GM23338 (cell line): ENCODE data around the gene CRK.

Experiments
- CTCF ChIP-seq, 2 experiments: fragments of 200-600 bp in 1 of 2; sonication (generic) in 1 of 2; conservative IDR thresholded peaks; 2 replicates each; pipeline versions ENCODE4 v1.5.1 to v1.6.1; 2016 to 2017; ENCODE audit warnings: antibody characterized with exemption in 2 of 2, low read depth in 2 of 2, mild to moderate bottlenecking in 2 of 2, moderate library complexity in 1 of 2
- EZH2 ChIP-seq: fragments of 200-600 bp; sonication (generic); IDR thresholded peaks from one replicate; pipeline ENCODE4 v1.8.0; 2017; ENCODE audit warnings: antibody characterized with exemption, mild to moderate bottlenecking, low read depth; ENCODE audit not compliant: unreplicated experiment
- EZH2phosphoT487 ChIP-seq: fragments of 200-600 bp; sonication (generic); IDR thresholded peaks from one replicate; pipeline ENCODE4 v1.8.1; 2018; ENCODE audit warnings: antibody characterized with exemption; ENCODE audit not compliant: unreplicated experiment
- JUNB ChIP-seq: IDR thresholded peaks from one replicate; pipeline ENCODE4 v1.6.1; 2016; ENCODE audit warnings: antibody characterized with exemption; ENCODE audit not compliant: unreplicated experiment
- NANOG ChIP-seq: IDR thresholded peaks from 2 replicates; pipeline ENCODE4 v1.6.1; 2016; ENCODE audit warnings: antibody characterized with exemption, borderline replicate concordance
- POLR2AphosphoS5 ChIP-seq: IDR thresholded peaks from 2 replicates; pipeline ENCODE4 v1.6.1; 2016; ENCODE audit warnings: antibody characterized with exemption, low read depth

GRCh38 chr17:1492249-1493206 is 36.5 kb upstream of the CRK start, which contains the start of gene MYO1C:
- no peak for TF ChIP-seq CTCF (conservative IDR thresholded peaks at IDR 0.05; ENCODE audit: low read depth in 2 of 2)
- TF ChIP-seq EZH2 = no peak
- peak; percentile 76 for TF ChIP-seq POLR2AphosphoS5
- no peak for TF ChIP-seq EZH2phosphoT487
- no peak for TF ChIP-seq NANOG
- no peak for TF ChIP-seq JUNB
